GM18505 (cell line): ENCODE measurements around the gene VGLL4.

ENCODE experiments used
- ATAC-seq: cut with Tn5 transposase; IDR thresholded peaks from one replicate; pipeline ENCODE4 v1.9.1; 2021; ENCODE audit not compliant: unreplicated experiment
- POLR2A ChIP-seq: IDR thresholded peaks from 4 replicates; pipeline ENCODE4 v1.6.1; 2011; ENCODE audit warnings: borderline replicate concordance; ENCODE audit not compliant: insufficient read depth, insufficient read length; ENCODE audit errors: extremely low read depth

The VGLL4 gene

GRCh38 chr3:11554666-11555065 is 89.0 kb downstream of the VGLL4 start:
- TF ChIP-seq POLR2A, result no peak
- no peak for ATAC-seq

DNA sequence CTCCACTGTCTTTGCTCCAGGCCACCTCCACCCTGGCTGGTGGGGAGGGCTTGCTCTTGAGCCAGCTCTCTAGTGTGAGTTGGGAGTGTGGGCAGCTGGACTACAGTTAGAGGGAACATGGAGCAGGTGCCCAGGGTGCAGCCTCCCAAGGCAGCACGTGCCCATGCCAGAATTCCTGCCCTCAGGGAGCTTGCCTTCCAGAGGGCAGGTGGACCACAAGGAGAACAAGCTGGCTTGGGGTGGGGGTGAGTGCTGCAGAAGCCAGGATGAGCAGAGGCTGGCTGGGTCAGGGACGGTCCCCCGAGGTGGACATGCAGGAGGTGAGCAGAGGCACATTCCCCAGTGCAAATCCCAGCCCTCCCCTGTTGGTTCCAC is 89.5 kb downstream of the VGLL4 start:
- no peak for TF ChIP-seq POLR2A
- ATAC-seq, result no peak

GRCh38 chr3:11553436-11554235 is 90.1 kb downstream of the VGLL4 start:
- no peak for TF ChIP-seq POLR2A
- no peak for ATAC-seq

GRCh38 chr3:11552289-11553264 is 91.1 kb downstream of the VGLL4 start:
- TF ChIP-seq POLR2A, result no peak
- no peak for ATAC-seq

DNA sequence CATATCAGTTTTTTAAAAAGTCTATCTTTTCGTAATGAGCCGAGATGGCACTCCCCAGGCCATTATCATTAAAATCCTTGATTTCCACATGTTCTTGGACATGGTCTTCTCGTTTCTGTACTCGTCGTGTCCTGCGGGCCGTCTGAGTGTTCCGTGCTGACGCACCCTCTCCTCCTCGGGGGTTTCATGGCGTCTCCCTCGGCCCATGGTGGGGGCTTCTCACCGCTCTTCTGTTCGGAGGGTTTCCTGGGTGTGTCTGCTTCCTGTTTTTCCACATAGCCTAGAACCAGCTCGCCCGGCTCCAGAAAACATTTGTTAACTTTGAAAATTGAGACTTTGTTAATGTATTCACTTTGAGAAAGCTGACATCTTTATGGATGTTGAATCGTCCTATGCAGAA is 92.7 kb downstream of the VGLL4 start:
- ATAC-seq, result no peak
- TF ChIP-seq POLR2A, result no peak

DNA sequence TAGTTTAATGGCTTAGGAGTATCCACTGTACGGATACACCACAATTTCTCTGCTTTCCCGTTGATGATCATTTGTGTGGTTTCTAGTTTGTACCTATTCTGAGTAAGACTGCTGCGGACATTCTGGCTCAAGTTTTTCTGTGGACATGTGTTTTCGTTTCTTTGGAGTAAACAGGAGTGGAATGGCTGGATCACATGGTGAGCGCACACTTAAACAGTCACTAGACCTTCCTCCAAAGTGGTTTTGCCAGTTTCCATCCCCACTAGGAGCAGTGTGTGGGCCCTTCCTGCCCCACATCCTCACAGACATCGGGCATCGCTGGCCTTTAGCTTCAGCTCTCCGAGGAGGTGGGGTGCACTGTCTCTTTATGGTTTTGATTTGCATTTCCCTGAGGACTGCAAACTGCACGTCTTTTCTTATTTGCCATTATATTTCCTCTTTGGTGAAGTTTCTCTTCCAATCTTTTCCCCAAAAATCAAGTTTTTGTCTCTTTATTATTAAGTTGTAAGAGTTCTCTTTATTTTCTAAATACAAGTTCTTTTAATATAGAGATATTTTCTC is 94.1 kb downstream of the VGLL4 start:
- TF ChIP-seq POLR2A, result no peak
- no peak for ATAC-seq

GRCh38 chr3:11548721-11549131 is 95.0 kb downstream of the VGLL4 start:
- no peak for ATAC-seq
- no peak for TF ChIP-seq POLR2A

DNA sequence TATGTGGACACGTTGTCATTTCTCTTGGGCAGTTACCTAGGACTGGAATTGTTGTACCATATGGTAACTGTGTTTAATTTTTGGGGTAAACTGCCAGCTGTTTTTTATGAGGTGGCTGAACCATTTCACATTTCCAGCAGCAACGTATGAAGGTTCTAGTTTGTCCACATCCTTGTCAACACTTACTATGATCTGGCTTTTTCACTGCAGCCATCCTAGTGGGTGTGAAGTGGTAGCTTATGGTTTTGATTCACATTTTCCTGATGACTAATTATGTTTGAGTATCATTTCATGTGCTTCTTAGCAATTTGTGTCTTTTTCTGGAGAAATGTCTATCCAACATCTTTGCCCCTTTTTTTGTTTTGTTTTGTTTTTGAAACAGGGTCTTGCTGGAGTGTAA is 96.2 kb downstream of the VGLL4 start:
- no peak for ATAC-seq
- no peak for TF ChIP-seq POLR2A

- no peak for ATAC-seq
- TF ChIP-seq POLR2A, result no peak
Observed at GRCh38 chr3:11546657-11547302, 96.9 kb downstream of the VGLL4 start.

GRCh38 chr3:11545186-11545851 is 98.4 kb downstream of the VGLL4 start:
- ATAC-seq, result no peak
- TF ChIP-seq POLR2A, result no peak

- no peak for ATAC-seq
- TF ChIP-seq POLR2A, result no peak
Observed at GRCh38 chr3:11544412-11545181, 99.1 kb downstream of the VGLL4 start.

- no peak for ATAC-seq
- no peak for TF ChIP-seq POLR2A
Observed at GRCh38 chr3:11543948-11544387, 99.7 kb downstream of the VGLL4 start.

DNA sequence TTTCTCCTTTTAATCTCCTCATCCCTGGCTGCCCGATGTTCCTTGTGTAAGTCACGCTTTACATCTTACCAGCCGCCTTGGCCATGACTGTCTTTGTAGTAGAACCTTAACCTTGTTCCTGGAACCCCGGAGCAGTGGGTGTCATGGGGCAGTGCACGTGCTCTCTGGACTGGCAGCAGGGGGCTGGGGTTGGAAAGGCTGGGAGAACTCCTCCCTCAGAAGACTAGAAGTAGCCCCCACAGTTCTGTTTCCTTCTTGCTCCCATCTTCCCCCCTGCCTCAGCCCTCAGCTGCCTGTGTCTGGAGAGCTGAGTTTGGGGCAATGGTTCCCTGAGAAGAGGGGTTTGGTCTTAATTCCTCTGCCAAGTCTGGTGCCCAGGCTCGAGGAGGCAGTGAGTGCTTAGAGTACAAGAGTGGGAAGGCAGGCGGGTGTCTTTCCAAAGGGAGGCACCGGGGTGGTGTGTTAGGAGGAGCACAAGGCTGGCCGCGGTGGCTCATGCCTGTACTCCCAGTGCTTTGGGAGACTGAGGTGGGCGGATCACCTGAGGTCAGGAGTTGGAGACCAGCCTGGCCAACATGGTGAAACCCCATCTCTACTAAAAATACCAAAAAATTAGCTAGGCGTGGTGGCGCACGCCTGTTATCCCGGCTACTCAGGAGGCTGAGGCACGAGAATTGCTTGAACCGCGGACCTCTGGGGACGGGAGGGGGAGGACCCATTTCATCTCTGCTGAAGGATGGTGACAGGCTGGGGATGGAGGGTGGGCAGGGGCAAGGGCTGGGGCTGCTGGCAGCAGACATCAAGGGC is 100.4 kb downstream of the VGLL4 start:
- ATAC-seq, result no peak
- TF ChIP-seq POLR2A, result no peak
